NCI-H510A (cell line): ENCODE data around the gene NXN.
A peak's percentile ranks its signal among the peaks of the same experiment; 100 is the strongest.
"Not testable (repeated sequence)": the region's sequence is repeated elsewhere in the genome, so short reads cannot be mapped to it uniquely, and the experiment has no call there.

ENCODE experiments used
- DNase-seq: peaks from one replicate; lab custom pipeline; 2025; lab: John Stamatoyannopoulos, UW

The NXN gene

DNA sequence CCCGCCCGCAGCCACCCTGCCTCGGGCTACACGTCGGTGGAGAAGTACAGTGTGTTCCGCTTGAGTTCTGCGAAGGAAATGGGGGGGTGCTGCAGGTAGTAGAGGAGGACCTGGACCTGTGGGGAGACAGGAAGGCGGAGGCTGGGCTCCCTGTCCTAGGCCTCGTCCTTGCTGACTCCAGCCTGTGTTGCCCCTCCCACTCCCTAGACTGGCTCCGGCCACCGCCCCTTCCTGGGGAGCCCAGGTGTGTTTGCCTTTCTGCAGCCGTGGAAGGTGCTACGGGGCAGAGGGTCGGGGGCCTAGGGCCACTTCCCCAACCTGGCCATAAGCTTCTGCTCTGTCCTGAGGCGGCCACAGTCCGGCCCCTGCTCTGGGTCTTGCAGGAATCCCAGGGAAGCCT is 26.5 kb upstream of the NXN start:
- DNase-seq: no peak

DNA sequence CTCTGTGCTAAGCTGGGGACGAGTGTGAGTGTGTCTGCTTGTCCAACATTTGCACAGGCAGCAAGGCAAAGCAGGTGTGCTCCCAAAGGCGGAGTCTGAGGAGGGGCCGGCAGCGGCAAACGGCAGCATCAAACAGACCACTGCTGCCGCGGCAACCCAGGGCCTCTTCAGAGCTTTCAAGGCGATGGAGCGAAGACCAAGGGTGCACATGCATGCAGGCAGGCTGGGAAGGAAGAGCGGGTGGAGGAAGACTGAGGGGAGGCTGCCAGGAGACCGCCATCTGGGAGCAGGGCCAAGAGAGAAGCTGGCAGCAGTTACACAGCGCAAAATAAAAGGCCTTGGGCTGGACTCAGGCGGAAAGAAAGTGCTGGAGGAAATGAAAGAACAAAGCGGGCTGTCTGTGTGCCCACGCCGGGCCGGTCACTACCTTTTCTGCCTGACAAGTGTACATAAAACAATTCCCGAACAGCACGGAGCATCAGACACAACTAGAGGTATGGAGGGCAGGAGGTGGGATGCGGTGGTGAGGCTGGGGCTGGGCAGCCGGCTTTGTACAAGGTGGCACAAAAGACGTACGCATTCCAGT is 25.9 kb upstream of the NXN start:
- DNase-seq: peak; percentile 15

DNA sequence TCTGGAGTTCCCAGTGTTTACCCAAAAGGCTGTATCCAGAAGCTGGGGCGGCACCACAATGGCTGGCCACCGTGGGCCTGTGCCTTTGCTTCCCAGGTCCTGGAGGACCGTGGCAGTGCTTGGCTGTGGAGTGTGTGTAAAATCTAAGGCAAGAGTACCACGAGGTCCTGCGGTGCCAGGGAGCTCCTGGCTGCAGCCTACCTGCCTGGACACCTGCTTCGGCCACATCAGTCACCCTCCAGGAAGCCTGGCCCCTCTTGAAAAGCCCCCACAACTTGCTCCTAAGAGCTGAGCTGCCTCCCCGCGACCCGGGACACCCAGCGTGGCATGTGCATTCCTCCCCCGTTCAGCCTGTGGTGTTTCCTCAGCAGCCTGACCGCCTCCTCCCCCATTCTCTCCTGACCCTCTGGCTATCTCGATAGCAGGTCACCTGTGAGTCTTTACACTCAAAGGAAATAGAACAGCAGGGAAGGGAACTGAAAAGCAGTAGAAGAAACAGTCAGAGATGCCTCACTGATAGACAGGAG is 25.3 kb upstream of the NXN start:
- no peak for DNase-seq

DNA sequence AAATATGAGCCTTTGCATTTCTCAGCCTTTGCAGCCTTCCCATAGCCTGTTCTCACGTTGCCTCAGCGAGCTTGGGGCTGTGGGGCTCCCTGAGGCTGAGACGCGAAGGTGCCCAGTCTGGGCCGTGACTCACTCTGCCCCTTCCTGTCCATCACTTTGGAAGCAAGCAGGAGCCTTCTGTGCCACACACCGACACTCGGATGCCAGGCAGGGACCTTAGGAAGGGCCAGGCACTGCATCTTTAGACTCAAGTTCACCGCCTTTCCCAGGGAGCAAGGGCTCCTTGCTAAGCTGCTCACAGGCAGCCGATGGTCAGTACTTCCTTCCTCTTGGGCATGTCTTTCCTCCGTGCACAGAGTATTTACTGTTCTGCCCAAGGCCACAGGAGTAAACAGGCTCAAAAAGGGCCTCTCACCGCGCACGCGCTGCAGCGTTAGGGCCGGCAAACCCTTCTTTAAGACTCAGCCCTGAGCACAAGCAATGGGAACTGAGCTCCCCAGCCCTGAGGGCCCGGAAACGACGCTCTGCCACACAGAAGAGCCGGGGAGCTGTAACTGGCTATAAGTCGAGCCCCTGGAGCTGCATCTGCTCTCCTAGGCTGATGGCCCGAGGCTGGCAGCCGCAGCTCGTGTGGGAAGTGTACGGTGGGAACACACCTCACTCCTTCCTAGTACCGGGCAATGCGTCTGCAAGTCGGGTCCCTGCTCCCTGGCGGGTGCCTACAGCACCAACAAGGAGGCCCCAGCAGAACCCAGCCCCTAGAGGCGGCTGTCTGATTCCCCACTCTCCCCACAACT is 24.6 kb upstream of the NXN start:
- no peak for DNase-seq

DNA sequence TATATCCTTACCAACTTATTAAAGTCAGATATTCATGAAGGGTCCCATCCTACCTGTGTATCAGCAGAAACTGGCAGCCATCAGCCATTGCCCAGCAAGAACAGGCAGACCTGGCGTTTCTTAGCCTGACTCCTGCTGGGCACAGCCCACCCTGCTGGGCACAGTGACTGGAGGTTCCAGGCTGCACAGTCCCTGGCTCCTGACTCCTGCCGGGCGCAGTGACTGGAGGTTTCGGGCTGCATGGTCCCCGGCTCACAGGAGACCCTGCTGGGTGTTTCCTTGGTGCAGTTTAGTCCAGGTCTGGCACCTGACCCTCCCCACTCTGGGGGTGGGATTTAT is 24.0 kb upstream of the NXN start:
- no peak for DNase-seq

DNA sequence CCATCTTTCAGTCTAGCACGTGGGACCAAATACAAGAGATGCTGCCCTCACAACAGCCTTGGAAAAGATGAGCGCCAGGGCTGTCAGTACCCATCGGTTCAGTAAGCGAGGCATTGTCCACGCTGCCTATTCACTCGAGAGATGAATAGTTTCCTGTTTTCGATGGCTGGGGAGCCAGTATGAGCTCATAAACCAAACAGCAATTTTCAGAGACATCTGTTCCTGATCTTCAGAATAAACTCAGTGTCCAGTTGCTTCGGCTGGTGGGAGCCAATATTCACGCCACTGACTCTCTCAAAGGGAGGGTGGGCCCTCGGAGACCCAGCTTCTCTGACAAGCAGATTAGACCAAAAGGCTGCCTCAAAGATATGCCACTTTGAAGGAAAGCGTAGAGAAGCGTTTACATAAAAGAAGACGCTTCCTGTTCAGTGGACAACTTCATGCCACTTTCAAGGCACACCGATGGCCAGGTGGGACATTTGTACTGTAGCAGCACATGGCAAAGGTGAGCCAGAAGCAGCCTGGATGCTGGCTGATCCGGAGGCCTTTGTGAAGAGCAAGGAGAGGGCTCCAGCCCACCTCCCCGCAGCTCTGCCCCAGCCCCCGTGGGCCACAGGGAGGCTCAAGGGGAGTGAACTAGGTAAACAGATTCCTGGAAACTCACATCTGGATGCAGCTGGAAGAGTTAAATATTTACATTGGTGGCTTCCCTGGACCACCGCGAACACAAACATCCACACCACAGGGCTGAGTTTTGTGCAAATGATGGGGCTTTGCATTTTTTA is 23.4 kb upstream of the NXN start:
- DNase-seq: no peak

DNA sequence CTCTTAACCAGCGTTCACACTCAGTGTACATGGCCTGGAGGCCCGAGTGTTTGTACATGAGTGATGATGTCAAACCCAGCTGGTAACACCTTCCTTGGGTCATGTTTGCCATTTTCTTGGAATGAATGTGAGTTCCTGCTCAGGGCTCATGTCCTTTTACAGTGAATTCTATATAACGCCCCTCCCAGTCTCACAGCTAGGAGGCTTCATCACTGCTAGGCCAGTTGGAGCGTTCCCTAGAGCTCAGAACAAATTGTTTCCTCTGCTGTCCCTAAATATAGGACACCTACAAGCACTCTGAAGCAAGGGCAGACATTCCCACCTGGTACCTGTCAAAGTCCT is 22.8 kb upstream of the NXN start:
- DNase-seq: no peak

DNA sequence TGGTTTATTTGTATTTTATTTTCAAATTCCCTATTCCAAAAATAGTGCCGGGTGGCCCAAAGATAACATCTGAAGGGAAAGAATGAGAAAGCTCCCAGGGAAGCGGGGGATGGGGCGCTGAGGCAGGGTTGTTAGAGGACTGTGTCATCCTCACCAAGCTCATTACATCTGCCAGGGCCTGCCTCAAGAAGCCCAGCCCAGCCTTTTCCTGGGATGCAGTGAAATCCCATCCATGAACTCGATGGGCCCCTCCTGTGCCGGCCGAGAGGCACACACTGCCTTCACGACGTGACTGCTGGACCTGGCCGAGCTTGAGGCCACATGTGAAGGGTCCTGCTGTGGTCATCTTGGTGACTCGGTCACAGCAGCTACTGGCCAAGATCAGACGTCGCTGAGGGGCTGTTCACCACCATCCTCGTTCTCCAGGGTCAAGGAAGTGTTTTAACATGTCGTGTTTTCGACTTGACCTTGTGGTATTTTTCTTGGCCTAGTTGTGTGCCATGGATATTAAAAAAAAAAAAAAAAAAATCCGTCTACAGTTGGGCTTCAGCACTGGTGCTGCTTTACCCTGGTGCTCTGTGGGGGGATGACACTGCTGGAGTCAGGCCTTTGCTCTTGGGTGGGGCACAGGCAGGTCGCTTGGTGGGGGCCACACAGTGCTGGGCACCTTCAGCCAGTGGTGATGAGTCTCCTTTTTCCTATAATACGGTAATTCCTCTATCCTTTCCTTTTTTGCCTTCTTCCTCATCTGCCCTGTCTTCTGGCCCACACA is 22.2 kb upstream of the NXN start:
- no peak for DNase-seq

DNA sequence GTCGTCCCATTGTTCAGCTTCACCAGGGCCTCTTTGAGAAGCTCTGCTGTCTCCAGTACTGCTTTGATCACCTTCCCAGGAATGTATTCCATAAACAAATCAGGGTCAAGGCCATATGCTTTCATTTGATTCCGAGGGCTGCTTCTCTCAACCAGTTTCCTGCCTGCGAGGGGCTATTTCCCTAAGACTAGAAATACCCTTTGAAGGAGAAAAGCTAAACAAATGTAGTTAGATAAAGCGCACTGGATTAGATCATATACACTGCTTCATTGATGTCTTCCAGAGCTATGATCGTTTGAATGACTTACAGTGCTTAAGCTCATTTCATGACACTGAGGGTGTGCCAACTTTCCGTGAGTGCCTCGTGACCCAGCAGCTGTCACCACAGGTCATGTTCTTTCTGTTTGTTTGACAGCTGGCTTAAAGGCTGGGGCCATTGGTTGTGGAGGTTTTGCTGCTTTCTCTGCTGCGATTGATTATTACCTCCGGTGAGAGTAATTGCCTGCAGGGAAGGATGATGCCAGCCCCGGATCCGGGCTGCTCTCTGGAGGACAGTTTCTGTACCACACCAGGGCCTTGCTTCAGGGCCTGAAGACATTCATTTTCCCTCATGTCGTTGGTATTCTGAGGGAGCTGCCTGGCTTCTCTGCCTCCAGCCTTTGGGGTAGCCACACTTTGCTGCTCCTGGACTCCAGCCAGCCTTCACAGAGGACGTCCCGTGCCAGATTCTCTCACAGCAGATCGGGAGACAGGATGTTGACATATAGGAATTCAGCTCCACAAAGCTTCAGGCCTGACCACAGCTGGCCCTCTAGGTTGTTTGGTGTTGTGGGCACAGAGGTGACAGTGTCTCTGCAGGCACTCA is 21.3 kb upstream of the NXN start:
- no peak for DNase-seq

DNA sequence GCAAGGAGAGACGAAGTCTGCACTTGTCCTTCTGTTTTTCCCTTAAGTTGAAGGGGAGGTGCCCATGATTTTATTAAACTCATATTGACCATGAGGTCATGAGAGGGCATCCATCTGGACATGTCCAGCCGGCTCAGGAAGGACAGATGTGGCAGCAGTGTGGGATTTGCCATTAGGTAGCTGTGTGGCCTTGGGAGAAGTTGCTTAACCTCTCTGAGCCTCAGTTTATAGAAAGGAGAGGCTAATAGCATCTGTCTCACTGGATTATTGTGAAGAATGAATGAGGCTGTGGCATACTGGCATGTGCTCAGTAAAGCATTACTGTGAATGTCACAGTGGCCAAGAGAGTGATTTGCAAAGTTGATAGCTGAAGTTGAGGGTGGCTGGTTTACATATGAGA is 18.5 kb upstream of the NXN start:
- no peak for DNase-seq

DNA sequence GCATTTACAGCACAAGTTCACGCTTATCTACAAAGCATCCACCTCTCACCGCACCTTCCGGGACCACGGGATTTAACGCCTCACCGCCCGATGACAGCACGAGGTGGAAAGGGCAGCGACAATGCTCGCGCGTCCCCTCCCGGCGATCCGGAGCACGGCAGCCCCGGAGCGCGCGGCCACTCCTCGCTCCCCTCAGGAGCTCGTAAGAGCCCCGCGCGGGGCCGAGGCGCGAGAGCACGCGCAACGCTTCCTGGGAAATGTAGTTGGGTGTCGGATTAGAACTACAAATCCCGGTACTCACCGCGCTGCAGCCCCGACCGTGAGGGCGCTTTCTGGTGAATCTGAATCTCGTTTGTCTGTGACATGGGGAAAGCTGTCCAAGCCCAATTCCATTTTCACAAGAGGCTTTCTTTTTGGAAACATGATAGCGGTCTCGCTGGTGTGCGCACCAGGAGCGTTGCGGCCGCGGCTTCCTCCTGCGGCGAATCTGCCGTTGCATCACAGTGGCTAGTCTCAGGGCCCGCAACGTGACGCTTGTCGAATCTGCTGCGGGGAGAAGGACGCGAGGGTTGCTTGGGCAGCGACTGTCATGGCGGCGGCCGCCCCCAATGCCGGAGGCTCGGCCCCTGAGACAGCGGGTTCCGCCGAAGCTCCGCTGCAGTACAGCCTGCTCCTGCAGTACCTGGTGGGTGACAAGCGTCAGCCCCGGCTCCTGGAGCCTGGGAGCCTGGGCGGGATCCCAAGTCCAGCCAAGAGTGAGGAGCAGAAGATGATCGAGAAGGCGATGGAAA is 17.2 kb upstream of the NXN start, which contains the start of gene TIMM22:
TIMM22 (plus strand) TSS at position 576 of the 791 bp plus-strand sequence; CDS start at position 590, 14 bp downstream.
- DNase-seq: peak; percentile 89

DNA sequence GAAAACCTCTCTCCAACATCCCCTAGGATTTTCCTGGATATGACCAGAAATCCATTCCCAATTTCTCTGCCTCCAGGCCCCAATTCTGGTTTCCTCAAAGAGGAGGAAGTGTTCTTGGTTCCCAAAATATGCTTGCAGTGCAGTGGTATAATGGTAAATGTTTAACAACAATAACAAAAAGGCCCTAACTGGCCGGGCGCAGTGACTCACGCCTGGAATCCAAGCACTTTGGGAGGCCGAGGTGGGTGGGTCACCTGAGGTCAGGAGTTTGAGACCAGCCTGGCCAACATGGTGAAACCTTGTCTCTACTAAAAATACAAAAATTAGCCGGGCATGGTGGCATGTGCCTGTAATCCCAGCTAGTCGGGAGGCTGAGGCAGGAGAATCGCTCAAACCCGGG is 15.7 kb upstream of the NXN start:
- DNase-seq: not testable (repeated sequence)

DNA sequence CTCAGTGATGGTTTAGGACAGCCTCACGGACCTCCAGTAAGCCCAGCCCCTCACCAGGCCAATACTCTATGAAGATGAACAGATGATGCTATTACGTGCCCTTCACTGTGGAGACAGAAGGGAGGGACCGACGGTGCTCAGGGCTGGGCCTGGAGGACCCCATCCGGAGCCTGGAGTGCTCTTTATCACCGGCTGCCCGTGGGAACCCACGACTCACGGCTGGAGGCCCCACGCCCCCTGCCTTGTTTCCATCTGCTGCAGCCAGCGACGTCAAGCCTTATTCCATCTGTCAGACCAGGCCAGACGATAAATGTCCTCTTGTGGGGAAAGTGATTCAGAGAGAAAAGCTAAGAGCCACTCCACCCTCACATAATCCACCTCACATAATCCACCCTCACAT is 13.4 kb upstream of the NXN start:
- no peak for DNase-seq

DNA sequence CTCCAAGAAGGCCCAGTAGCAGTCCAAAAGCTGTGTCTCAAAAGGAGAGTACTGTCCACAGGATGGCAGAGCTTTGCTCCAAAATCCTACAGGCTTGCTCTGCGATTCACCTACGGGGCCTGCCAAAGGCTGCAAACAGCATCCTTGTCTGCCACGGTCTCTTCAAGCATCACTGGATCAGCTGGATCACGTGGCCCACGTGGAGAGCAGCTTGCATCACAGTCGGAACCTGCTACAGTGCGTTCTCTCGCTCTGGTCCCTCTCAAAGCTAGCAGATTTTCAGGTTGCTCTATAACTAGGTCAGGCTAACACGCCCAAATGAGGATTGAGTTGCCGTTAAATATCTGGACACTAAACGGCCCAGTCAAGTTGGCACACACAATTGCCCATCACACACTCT is 9.0 kb upstream of the NXN start:
- no peak for DNase-seq

DNA sequence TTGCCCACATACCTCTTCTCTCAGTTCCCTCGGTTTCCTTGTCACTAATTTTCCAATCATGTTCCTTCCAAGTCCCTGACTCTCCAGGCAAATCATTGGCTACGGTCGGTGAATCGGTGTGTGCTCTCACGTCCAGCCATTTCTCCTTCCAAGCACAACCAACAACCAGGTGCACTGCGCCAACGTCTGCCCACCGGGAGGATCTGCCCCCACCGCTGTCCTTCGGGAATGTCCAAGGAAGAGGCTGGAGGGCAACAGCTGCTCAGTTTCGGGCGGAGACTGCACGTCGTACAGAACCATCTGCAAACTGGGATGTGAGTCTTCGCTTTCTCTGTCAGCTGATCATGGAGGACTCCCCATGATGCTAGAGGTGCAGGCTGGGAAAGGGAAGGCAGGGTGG is 8.4 kb upstream of the NXN start:
- no peak for DNase-seq

DNA sequence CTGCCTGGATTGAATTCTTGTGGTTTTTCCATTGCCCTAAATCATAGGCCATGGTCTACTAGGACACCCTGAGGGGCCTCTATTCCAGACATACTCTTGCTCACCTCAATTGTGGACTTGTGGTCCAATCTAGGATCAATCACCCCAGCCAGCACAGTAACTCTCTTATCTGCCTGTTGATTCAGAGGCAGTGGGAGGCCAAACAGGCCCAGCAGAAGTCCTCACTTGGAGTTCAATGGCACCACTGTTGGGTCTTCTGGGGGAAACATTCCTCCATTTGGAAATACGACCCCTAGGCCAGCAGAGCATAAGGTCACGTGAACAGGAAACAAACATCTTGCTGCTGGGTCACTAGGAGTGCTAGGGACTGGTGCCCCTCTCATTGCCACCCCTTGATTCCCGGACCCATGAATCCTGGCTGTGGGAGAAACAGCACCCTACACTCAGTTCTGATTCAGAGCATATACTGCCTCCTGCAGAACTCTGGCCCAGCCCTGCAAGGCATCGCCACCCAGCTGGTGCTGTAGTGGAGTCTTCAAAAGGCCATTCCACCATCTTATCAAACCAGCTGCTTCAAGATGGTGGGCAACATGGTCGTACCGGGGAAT is 6.8 kb upstream of the NXN start:
- no peak for DNase-seq

DNA sequence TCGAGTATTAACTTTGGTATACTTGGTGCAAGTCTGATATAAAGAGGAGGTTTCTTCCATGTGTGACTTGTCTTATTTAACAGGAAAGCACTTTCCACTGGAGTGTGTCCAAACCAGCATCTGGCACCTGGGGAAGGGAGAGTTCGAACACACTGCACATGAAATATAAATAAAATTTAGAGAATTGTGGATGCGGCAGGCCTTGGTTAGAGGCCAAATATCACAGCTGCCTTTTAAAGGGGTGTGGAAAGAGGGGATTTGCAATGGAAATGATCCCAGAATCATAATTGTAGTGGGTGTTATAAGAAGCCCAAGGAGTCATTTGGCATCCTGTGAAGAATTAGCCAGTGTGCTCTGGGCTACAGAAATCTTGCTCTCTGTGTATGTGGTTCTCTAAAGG is 4.3 kb upstream of the NXN start:
- no peak for DNase-seq

DNA sequence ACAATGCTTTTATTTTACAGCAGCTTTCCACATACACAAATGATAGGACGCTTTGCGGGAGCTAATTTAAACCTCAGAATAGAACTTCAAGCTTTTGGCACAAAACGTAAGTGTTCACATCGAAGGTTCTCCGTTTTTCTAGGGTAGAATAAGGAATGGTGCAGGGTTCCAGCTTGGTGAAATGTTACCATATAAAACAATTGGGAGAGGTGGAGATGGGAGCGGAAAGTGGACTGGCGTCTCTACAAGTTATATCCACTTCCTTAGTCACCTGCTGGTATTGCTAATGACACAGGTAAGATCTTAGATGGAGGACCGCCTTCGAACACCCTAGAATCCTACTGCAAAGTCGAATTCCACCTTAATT is 1.7 kb upstream of the NXN start:
- DNase-seq: no peak

DNA sequence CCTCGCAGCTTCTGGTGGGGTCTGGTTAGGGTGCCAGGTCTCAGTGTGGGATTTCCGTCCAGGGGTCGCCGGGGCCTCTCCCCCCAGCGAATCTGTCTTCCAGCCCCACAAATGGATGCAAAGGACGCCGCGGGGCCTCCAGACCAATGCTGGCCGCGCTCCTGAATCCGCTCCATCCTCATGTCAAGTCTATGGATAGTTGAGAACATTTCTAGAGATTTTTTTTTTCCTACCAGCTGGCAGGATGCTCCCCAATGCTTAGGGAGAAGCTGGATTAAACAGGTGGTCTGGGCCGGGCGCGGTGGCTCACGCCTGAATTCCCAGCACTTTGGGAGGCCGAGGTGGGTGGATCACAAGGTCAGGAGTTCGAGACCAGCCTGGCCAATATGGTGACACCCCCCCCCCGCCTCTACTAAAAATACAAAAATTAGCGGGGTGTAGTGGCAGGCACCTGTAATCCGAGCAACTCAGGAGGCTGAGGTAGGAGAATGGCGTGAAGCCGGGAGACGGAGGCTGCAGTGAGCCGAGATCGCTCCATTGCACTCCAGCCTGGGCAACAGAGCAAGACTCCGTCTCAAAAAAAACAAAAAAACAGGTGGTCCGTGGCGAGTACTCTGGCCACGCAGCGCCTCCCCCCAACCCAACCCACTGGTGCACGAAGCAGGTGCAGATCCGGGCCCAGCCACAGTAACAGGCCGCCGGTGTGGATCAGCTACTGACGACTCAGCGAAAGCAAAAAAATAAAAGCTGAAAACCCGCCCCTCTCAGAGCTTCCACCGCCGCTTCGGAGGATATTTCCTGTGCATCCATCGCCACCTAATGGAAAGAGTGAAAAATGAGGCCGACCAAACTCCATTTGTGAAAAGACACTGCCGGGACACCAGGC is 1.1 kb upstream of the NXN start:
- DNase-seq: peak; percentile 69
